Lower lobe of right lung (tissue), 2 donors: ENCODE data around the gene NYAP2. TPM values are rescaled to one million over a fixed set of nuclear protein-coding genes. Genes with fewer than 3 reads are reported as not detected.

Experiments used
- ATAC-seq, 2 donors: fragments of 200-7000 bp; cut with Tn5 transposase; one replicate each; pipeline ENCODE4 v1.9.1; 2020 to 2022; ENCODE audit warnings: mild to moderate bottlenecking in 2 of 2, moderate library complexity in 2 of 2
- DNase-seq: peaks from one replicate; pipeline ENCODE4 v3.0.0-alpha.2; 2020
- H3K27ac ChIP-seq: fragments of 200-600 bp; one replicate; pipeline ENCODE4 v1.8.0; 2022
- H3K27me3 ChIP-seq: fragments of 200-600 bp; one replicate; pipeline ENCODE4 v1.8.0; 2022; ENCODE audit warnings: low read depth
- H3K36me3 ChIP-seq: fragments of 200-600 bp; one replicate; pipeline ENCODE4 v1.8.0; 2022; ENCODE audit warnings: mild to moderate bottlenecking
- H3K4me1 ChIP-seq: fragments of 200-600 bp; one replicate; pipeline ENCODE4 v1.8.0; 2022
- H3K4me3 ChIP-seq: fragments of 200-600 bp; one replicate; pipeline ENCODE4 v1.8.0; 2022; ENCODE audit warnings: mild to moderate bottlenecking
- H3K9me3 ChIP-seq: fragments of 200-600 bp; one replicate; pipeline ENCODE4 v1.8.0; 2022
- intact Hi-C: fragments of 100-400 bp; cut with DNase I; formaldehyde crosslinking; loops from one replicate; pipeline ENCODE4 v1.11.0; 2022
- total RNA-seq: library from RNA; stranded (reverse); fragmentation: NEBNext Ultra II Directional; extraction: Animal tissue kit (Norgen Biotek cat#: 25700); gene quantifications from one replicate; pipeline ENCODE4 v1.2.1, GENCODE V29; 2021
- TF ChIP-seq, protein P1 (sequence below): fragments of 200-600 bp; IDR thresholded peaks from one replicate; pipeline ENCODE4 v1.8.0; 2022; ENCODE audit warnings: antibody characterized with exemption, mild to moderate bottlenecking
- donor health status: DM: no; HTN: yes; CAD: no; lungs with severe emphysema.

NYAP2 gene
- total RNA-seq, 1 donor from 2014 or later, result 1.1 TPM

GRCh38 chr2:225683258-225683657, 283.7 kb downstream of the NYAP2 start:
- TF ChIP-seq, protein P1, sequence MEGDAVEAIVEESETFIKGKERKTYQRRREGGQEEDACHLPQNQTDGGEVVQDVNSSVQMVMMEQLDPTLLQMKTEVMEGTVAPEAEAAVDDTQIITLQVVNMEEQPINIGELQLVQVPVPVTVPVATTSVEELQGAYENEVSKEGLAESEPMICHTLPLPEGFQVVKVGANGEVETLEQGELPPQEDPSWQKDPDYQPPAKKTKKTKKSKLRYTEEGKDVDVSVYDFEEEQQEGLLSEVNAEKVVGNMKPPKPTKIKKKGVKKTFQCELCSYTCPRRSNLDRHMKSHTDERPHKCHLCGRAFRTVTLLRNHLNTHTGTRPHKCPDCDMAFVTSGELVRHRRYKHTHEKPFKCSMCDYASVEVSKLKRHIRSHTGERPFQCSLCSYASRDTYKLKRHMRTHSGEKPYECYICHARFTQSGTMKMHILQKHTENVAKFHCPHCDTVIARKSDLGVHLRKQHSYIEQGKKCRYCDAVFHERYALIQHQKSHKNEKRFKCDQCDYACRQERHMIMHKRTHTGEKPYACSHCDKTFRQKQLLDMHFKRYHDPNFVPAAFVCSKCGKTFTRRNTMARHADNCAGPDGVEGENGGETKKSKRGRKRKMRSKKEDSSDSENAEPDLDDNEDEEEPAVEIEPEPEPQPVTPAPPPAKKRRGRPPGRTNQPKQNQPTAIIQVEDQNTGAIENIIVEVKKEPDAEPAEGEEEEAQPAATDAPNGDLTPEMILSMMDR, result no peak
- no peak for DNase-seq
- intact Hi-C loops, result no loop called here
- Histone ChIP-seq H3K27ac (no peak overlapping the region), H3K27me3 (no peaks in the 10 kb centered on the region), H3K9me3 (no peaks in the 10 kb centered on the region), H3K4me3 (no peak overlapping the region), H3K36me3 (no peaks in the 10 kb centered on the region), H3K4me1 (no peaks in the 10 kb centered on the region)
- ATAC-seq, result no peak

DNA sequence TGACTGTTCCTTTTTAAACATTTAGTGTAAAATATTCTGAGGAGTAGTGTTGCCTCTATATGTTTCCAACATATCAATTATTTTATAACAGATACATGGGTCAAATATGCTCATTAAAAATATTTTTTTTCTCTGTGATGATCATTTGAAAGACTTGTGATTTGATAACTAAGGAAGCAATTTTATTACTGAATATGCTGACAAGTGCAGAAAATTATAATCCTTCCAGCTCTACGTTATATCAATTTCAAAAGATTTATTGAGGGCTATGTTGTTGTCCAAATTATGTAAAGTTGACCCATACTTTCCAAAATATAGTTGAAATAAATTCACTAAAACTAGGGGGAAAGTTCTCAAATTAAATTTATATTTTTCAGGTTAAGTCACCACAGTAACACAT, 290.6 kb downstream of the NYAP2 start:
- Histone ChIP-seq H3K4me3 (no peak overlapping the region), H3K36me3 (no peaks in the 10 kb centered on the region), H3K27ac (no peak overlapping the region), H3K4me1 (no peaks in the 10 kb centered on the region), H3K27me3 (no peaks in the 10 kb centered on the region), H3K9me3 (no peaks in the 10 kb centered on the region)
- intact Hi-C loops, result no loop called here
- no peak for DNase-seq
- TF ChIP-seq, protein P1, result no peak
- ATAC-seq, result no peak

DNA sequence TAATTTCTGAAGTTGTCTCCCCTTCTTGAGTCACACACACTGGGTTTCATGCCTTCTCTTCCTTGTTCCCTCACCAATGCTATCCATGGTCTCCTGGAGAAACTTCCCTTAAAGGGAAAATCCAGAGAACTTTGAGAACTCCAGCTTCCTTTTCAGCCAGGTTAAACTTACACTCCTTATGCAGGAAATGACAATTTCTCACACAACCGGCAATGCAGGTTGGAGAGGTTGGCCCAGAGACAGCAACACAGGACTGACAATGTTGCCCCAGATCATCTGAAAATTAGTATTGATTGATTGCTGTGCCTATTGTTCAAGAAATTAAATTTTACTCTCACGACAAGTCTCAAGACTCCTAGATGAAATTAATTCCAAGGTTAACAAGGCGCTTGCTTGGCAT, 292.2 kb downstream of the NYAP2 start:
- intact Hi-C loops, result no loop called here

DNA sequence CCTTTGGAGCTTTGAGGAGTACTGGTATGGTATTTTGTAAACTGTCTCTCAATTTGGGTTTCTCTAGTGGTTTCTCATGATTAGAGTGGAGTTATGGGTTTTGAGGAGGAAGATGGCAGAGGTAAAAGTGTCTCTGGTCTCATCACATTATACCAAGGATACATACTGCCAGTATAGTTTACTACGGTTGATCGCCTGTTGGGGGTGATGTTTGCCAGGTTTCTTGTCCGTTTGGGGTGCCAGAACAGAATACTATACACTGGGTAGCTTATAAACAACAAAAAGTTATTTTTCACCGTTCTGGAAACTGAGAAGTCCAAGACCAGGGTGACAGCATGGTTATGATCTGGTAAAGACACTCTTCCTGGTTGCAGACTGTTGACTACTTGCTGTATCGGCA, 293.7 kb downstream of the NYAP2 start:
- H3K27me3 ChIP-seq, result no peaks in the 10 kb centered on the region
- H3K4me3 ChIP-seq, result no peak overlapping the region
- ATAC-seq (no peak), DNase-seq (no peak)
- no peak overlapping the region for H3K27ac ChIP-seq
- TF ChIP-seq, protein P1, result no peak
- H3K36me3 ChIP-seq, result no peaks in the 10 kb centered on the region
- intact Hi-C loops, result no loop called here
- no peaks in the 10 kb centered on the region for H3K4me1 ChIP-seq
- H3K9me3 ChIP-seq, result no peaks in the 10 kb centered on the region

More for the DNA sequence above, 292.2 kb downstream of the NYAP2 start:
- ATAC-seq, result no peak
- Histone ChIP-seq H3K27ac (no peak overlapping the region), H3K36me3 (no peaks in the 10 kb centered on the region), H3K4me1 (no peaks in the 10 kb centered on the region), H3K9me3 (no peaks in the 10 kb centered on the region), H3K4me3 (no peak overlapping the region), H3K27me3 (no peaks in the 10 kb centered on the region)
- DNase-seq, result no peak
- TF ChIP-seq, protein P1, result no peak

DNA sequence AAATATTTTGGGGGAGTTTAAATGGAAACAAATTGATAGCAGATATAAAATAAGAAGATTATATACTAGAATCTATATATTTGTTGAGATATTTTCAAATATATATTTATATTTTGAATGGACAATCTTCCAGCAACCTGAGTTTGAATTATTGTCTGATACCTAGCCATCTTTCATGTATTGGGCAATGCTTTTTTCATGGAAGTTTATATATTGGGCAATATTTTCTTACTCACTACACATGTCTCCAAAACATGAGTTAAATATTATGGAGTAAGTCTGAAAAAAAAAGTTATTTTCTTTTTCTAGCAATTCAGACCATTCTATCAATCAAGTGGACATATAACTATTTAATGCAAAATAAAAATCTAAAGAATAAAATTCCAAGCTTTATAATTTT, 295.2 kb downstream of the NYAP2 start:
- no peaks in the 10 kb centered on the region for H3K9me3 ChIP-seq
- intact Hi-C loops, result no loop called here
- ATAC-seq (no peak), DNase-seq (no peak)
- no peaks in the 10 kb centered on the region for H3K4me1 ChIP-seq
- H3K27me3 ChIP-seq, result no peaks in the 10 kb centered on the region
- no peaks in the 10 kb centered on the region for H3K36me3 ChIP-seq
- TF ChIP-seq, protein P1, result no peak
- H3K4me3 ChIP-seq, result no peak overlapping the region
- H3K27ac ChIP-seq, result no peak overlapping the region

- Histone ChIP-seq H3K4me1 (no peaks in the 10 kb centered on the region), H3K27ac (no peak overlapping the region), H3K27me3 (no peaks in the 10 kb centered on the region), H3K36me3 (no peaks in the 10 kb centered on the region), H3K4me3 (no peak overlapping the region), H3K9me3 (no peaks in the 10 kb centered on the region)
- ATAC-seq (no peak), DNase-seq (no peak)
- TF ChIP-seq, protein P1, result no peak
- intact Hi-C loops, result no loop called here
Observed at GRCh38 chr2:225697936-225698335, 298.4 kb downstream of the NYAP2 start.
